ENCODE measurements around the gene LAMA2.

Gene LAMA2

GRCh38 chr6:129498950-129499842 lies 616.3 kb downstream of the LAMA2 start:
- TF ChIP-seq GATA3 (IDR thresholded peaks at IDR 0.05; ENCODE audit: low read depth, low read length) (no peak), GATA2 (IDR thresholded peaks at IDR 0.05; ENCODE audit: low read depth, low read length) (no peak)

GRCh38 chr6:129499843-129500219 lies 616.9 kb downstream of the LAMA2 start:
- no peak for TF ChIP-seq GATA2 (IDR thresholded peaks at IDR 0.05; ENCODE audit: low read depth, low read length)
- TF ChIP-seq GATA3 (IDR thresholded peaks at IDR 0.05; ENCODE audit: low read depth, low read length), result no peak

- TF ChIP-seq GATA2 (IDR thresholded peaks at IDR 0.05; ENCODE audit: low read depth, low read length) (no peak), GATA3 (IDR thresholded peaks at IDR 0.05; ENCODE audit: low read depth, low read length) (no peak)
Observed at GRCh38 chr6:129500958-129501739, 618.2 kb downstream of the LAMA2 start.

GRCh38 chr6:129501740-129502660 lies 619.1 kb downstream of the LAMA2 start:
- no peak for TF ChIP-seq GATA3 (IDR thresholded peaks at IDR 0.05; ENCODE audit: low read depth, low read length)
- TF ChIP-seq GATA2 (IDR thresholded peaks at IDR 0.05; ENCODE audit: low read depth, low read length), result no peak

GRCh38 chr6:129504456-129504855 lies 621.5 kb downstream of the LAMA2 start:
- TF ChIP-seq GATA3 (IDR thresholded peaks at IDR 0.05; ENCODE audit: low read depth, low read length) (no peak), GATA2 (IDR thresholded peaks at IDR 0.05; ENCODE audit: low read depth, low read length) (no peak)

GRCh38 chr6:129507059-129507807 lies 624.3 kb downstream of the LAMA2 start:
- TF ChIP-seq GATA2 (IDR thresholded peaks at IDR 0.05; ENCODE audit: low read depth, low read length), result no peak

GRCh38 chr6:129507846-129508245 lies 624.9 kb downstream of the LAMA2 start:
- TF ChIP-seq GATA2 (IDR thresholded peaks at IDR 0.05; ENCODE audit: low read depth, low read length), result no peak
- no peak for TF ChIP-seq GATA3 (IDR thresholded peaks at IDR 0.05; ENCODE audit: low read depth, low read length)

- no peak for TF ChIP-seq GATA2 (IDR thresholded peaks at IDR 0.05; ENCODE audit: low read depth, low read length)
- no peak for TF ChIP-seq GATA3 (IDR thresholded peaks at IDR 0.05; ENCODE audit: low read depth, low read length)
Observed at GRCh38 chr6:129508477-129509145, 625.7 kb downstream of the LAMA2 start.

GRCh38 chr6:129510950-129511349 lies 628.0 kb downstream of the LAMA2 start:
- no peak for TF ChIP-seq GATA2 (IDR thresholded peaks at IDR 0.05; ENCODE audit: low read depth, low read length)
- TF ChIP-seq GATA3 (IDR thresholded peaks at IDR 0.05; ENCODE audit: low read depth, low read length), result no peak

- TF ChIP-seq GATA3 (IDR thresholded peaks at IDR 0.05; ENCODE audit: low read depth, low read length), result no peak
- no peak for TF ChIP-seq GATA2 (IDR thresholded peaks at IDR 0.05; ENCODE audit: low read depth, low read length)
Observed at GRCh38 chr6:129513471-129513870, 630.5 kb downstream of the LAMA2 start.

- TF ChIP-seq GATA2 (IDR thresholded peaks at IDR 0.05; ENCODE audit: low read depth, low read length) (no peak), GATA3 (IDR thresholded peaks at IDR 0.05; ENCODE audit: low read depth, low read length) (no peak)
Observed at GRCh38 chr6:129515004-129515403, 632.1 kb downstream of the LAMA2 start.

GRCh38 chr6:129516005-129516404 lies 633.1 kb downstream of the LAMA2 start:
- TF ChIP-seq GATA3 (IDR thresholded peaks at IDR 0.05; ENCODE audit: low read depth, low read length) (no peak), GATA2 (IDR thresholded peaks at IDR 0.05; ENCODE audit: low read depth, low read length) (no peak)

GRCh38 chr6:129516787-129517186 lies 633.8 kb downstream of the LAMA2 start:
- TF ChIP-seq GATA2 (IDR thresholded peaks at IDR 0.05; ENCODE audit: low read depth, low read length) (no peak), GATA3 (IDR thresholded peaks at IDR 0.05; ENCODE audit: low read depth, low read length) (no peak)

Data from SH-SY5Y (cell line).